Colonic mucosa (tissue), 4 donors: ENCODE measurements around the gene GPX4. TPM values are rescaled to one million over a fixed set of nuclear protein-coding genes. Genes with fewer than 3 reads are reported as not detected.
A peak's percentile ranks its signal among the peaks of the same experiment; 100 is the strongest.

Experiments
- DNase-seq: peaks from one replicate; pipeline ENCODE4 v3.0.0-alpha.2; 2020
- H3K27ac ChIP-seq: fragments of 200-600 bp; one replicate; pipeline ENCODE4 v1.8.0; 2021
- H3K27me3 ChIP-seq: fragments of 200-600 bp; one replicate; pipeline ENCODE4 v1.8.0; 2021
- H3K36me3 ChIP-seq: fragments of 200-600 bp; one replicate; pipeline ENCODE4 v1.8.0; 2021
- H3K4me1 ChIP-seq: fragments of 200-600 bp; one replicate; pipeline ENCODE4 v1.8.0; 2021; ENCODE audit warnings: mild to moderate bottlenecking
- H3K4me3 ChIP-seq: fragments of 200-600 bp; one replicate; pipeline ENCODE4 v1.8.0; 2021
- H3K9ac ChIP-seq, 2 donors: one replicate each; pipeline ENCODE4 v1.7.0; 2013; ENCODE audit warnings: control low read depth in 2 of 2, low read depth in 2 of 2, low read length in 2 of 2
- H3K9me3 ChIP-seq: fragments of 200-600 bp; one replicate; pipeline ENCODE4 v1.8.0; 2021
- intact Hi-C: fragments of 100-400 bp; cut with DNase I; formaldehyde crosslinking; loops from one replicate; pipeline ENCODE4 v1.14.1; 2022
- total RNA-seq, 2 donors: library from RNA; stranded (reverse); fragmentation: NEBNext Ultra II Directional in 1 of 2; extraction: Animal tissue kit (Norgen Biotek cat#: 25700) in 1 of 2; gene quantifications; one replicate each; pipeline ENCODE4 v1.2.1, GENCODE V29; 2021
- TF ChIP-seq, protein P1 (sequence below): fragments of 200-600 bp; IDR thresholded peaks from one replicate; pipeline ENCODE4 v1.8.0; 2022; ENCODE audit warnings: antibody characterized with exemption, mild to moderate bottlenecking
- donor health status: healthy.
- donor health status: DM: no; HTN: no; CAD: no.
- donor health status: DM: no; HTN: no; CAD: no.

GPX4 gene
- total RNA-seq, 2 donors from 2014 or later: 187 to 189 TPM

DNA sequence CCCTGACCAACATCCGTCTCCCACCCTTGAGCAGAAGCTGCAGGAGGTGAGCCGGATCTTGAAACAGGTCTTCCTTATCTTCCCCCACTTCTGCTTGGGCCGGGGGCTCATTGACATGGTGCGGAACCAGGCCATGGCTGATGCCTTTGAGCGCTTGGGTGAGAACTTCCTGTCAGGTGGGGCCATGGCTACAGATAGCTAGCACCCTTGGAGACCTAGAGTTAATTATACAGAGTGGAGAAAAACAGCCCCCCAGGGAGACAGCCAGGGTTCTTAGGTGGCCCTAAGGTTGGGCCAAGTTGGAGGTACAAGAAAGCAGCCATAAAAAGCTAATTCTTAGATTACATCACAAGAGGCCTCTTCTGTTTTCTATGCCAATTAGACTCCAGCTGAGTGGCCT lies 45.7 kb upstream of the GPX4 start:
- Histone ChIP-seq H3K4me1 (no peaks in the 10 kb centered on the region), H3K9ac (no peak overlapping the region), H3K27me3 (no peaks in the 10 kb centered on the region), H3K36me3 (no peaks in the 10 kb centered on the region), H3K27ac (no peak overlapping the region), H3K4me3 (no peak overlapping the region), H3K9me3 (no peaks in the 10 kb centered on the region)
- DNase-seq: no peak
- intact Hi-C loops: no loop called here
- TF ChIP-seq, protein P1, sequence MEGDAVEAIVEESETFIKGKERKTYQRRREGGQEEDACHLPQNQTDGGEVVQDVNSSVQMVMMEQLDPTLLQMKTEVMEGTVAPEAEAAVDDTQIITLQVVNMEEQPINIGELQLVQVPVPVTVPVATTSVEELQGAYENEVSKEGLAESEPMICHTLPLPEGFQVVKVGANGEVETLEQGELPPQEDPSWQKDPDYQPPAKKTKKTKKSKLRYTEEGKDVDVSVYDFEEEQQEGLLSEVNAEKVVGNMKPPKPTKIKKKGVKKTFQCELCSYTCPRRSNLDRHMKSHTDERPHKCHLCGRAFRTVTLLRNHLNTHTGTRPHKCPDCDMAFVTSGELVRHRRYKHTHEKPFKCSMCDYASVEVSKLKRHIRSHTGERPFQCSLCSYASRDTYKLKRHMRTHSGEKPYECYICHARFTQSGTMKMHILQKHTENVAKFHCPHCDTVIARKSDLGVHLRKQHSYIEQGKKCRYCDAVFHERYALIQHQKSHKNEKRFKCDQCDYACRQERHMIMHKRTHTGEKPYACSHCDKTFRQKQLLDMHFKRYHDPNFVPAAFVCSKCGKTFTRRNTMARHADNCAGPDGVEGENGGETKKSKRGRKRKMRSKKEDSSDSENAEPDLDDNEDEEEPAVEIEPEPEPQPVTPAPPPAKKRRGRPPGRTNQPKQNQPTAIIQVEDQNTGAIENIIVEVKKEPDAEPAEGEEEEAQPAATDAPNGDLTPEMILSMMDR: no peak

- Histone ChIP-seq H3K4me1 (peaks cover 8% of the 10 kb centered on the region), H3K27ac (no peak overlapping the region), H3K4me3 (no peak overlapping the region), H3K9ac (no peak overlapping the region), H3K9me3 (no peaks in the 10 kb centered on the region), H3K27me3 (no peaks in the 10 kb centered on the region), H3K36me3 (no peaks in the 10 kb centered on the region)
- no peak for DNase-seq
- TF ChIP-seq, protein P1: no peak
- intact Hi-C loops: no loop called here
These were observed 43.1 kb upstream of the GPX4 start for GRCh38 chr19:1060689-1061088.

- peaks cover 8% of the 10 kb centered on the region for H3K27me3 ChIP-seq
- no peaks in the 10 kb centered on the region for H3K9me3 ChIP-seq
- peaks cover 18% of the 10 kb centered on the region for H3K4me1 ChIP-seq
- no peak overlapping the region for H3K4me3 ChIP-seq
- H3K36me3 ChIP-seq: no peaks in the 10 kb centered on the region
- TF ChIP-seq, protein P1: no peak
- intact Hi-C loops: no loop called here
- DNase-seq: peak; percentile 18
- H3K9ac ChIP-seq: no peak overlapping the region
- H3K27ac ChIP-seq: no peak overlapping the region
These were observed 41.8 kb upstream of the GPX4 start for GRCh38 chr19:1061987-1062386.

GRCh38 chr19:1062387-1063029 lies 41.3 kb upstream of the GPX4 start:
- peak; percentile 22 for DNase-seq
- Histone ChIP-seq H3K9ac (no peak overlapping the region), H3K36me3 (no peaks in the 10 kb centered on the region), H3K4me3 (no peak overlapping the region), H3K4me1 (peaks cover 21% of the 10 kb centered on the region), H3K27ac (no peak overlapping the region), H3K9me3 (no peaks in the 10 kb centered on the region), H3K27me3 (peaks cover 13% of the 10 kb centered on the region)
- TF ChIP-seq, protein P1: no peak
- intact Hi-C loops: no loop called here

GRCh38 chr19:1063030-1063908 lies 40.5 kb upstream of the GPX4 start:
- DNase-seq: peak; percentile 37
- intact Hi-C loops: no loop called here
- H3K9ac ChIP-seq: no peak overlapping the region

More at GRCh38 chr19:1063030-1063908, 40.5 kb upstream of the GPX4 start:
- Histone ChIP-seq H3K4me1 (peaks cover 21% of the 10 kb centered on the region), H3K27ac (no peak overlapping the region), H3K4me3 (no peak overlapping the region), H3K36me3 (no peaks in the 10 kb centered on the region), H3K9me3 (no peaks in the 10 kb centered on the region), H3K27me3 (peaks cover 13% of the 10 kb centered on the region)
- TF ChIP-seq, protein P1: no peak
